GM12878 (cell line): Measurements from ENCODE around the gene RAF1. TPM values are rescaled to one million over a fixed set of nuclear protein-coding genes. Genes with fewer than 3 reads are reported as not detected.

Source experiments
- ATAC-seq: fragments of 200-7000 bp; cut with Tn5 transposase; 3 replicates; pipeline ENCODE4 v1.9.1; 2020; ENCODE audit warnings: mild to moderate bottlenecking, moderate library complexity
- BruUV-seq: library from RNA; stranded (reverse); fragments of 400-500 nt; replicated peaks from 2 replicates; lab custom pipeline; 2021; lab: Mats Ljungman, UMichigan
- CTCF ChIA-PET: fragments of 300-600 bp; sonication (Branson Sonifier 250); formaldehyde crosslinking; extraction: SDS; loops from one replicate; lab custom pipeline; 2021; ENCODE audit warnings: inconsistent platforms; lab: Yijun Ruan, JAX
- POLR2A ChIA-PET: fragments of 350-600 bp; formaldehyde crosslinking; extraction: SDS; loops from one replicate; lab custom pipeline; 2021; ENCODE audit warnings: inconsistent platforms; lab: Charles Lee
- RAD21 ChIA-PET: fragments of 300-600 bp; sonication (Branson Sonifier 250); formaldehyde crosslinking; loops from one replicate; lab custom pipeline; 2023; ENCODE audit warnings: antibody characterized with exemption; ENCODE audit not compliant: unreplicated experiment; lab: Charles Lee
- SMC1A ChIA-PET: fragments of 300-600 bp; sonication (Branson Sonifier 250); formaldehyde crosslinking; loops from one replicate; lab custom pipeline; 2023; ENCODE audit not compliant: unreplicated experiment, uncharacterized antibody; lab: Charles Lee
- DNase-seq: peaks from one replicate; pipeline ENCODE4 v3.0.0-alpha.2; 2011; ENCODE audit warnings: low read depth, low spot score
- FAIRE-seq: peaks from 3 replicates; lab custom pipeline; 2011; peaks lifted over from hg19 to GRCh38; lab: Jason Lieb, UNC
- H2AFZ ChIP-seq: 2 replicates; pipeline ENCODE4 v1.6.0; 2011; ENCODE audit warnings: low read depth, low read length, control low read depth; ENCODE audit not compliant: control insufficient read depth
- H3K27ac ChIP-seq: 2 replicates; pipeline ENCODE4 v1.5.1; 2011; ENCODE audit warnings: control low read depth; ENCODE audit not compliant: control insufficient read depth, insufficient read depth
- H3K27me3 ChIP-seq, 2 experiments: replicated peaks in 1 of 2; 2 replicates each; pipeline versions ENCODE4 v1.6.0 to v1.6.1; 2011; ENCODE audit warnings: low read length in 1 of 2; ENCODE audit not compliant: control insufficient read depth in 2 of 2, insufficient read depth in 2 of 2
- H3K36me3 ChIP-seq, 2 experiments: 2 replicates each; pipeline ENCODE4 v1.5.1; 2011; ENCODE audit warnings: low read length in 1 of 2; ENCODE audit not compliant: control insufficient read depth in 2 of 2, insufficient read depth in 2 of 2
- H3K4me1 ChIP-seq: 2 replicates; pipeline ENCODE4 v1.6.1; 2011; ENCODE audit warnings: mild to moderate bottlenecking, low read length, moderate library complexity, mixed read lengths; ENCODE audit not compliant: control insufficient read depth, insufficient read depth
- H3K4me2 ChIP-seq: 2 replicates; pipeline ENCODE4 v1.6.0; 2011; ENCODE audit warnings: control low read depth; ENCODE audit not compliant: control insufficient read depth, insufficient read depth
- H3K4me3 ChIP-seq: fragments of 200-600 bp; sonication (generic); 2 replicates; pipeline ENCODE4 v1.5.1; 2016
- H3K79me2 ChIP-seq: 2 replicates; pipeline ENCODE4 v1.6.0; 2011; ENCODE audit warnings: low read length; ENCODE audit not compliant: control insufficient read depth, insufficient read depth
- H3K9ac ChIP-seq: 2 replicates; pipeline ENCODE4 v1.8.0; 2011; ENCODE audit warnings: low read length, control low read depth, mixed read lengths; ENCODE audit not compliant: control insufficient read depth, insufficient read depth
- H3K9me3 ChIP-seq: replicated peaks from 3 replicates; pipeline ENCODE4 v1.5.1; 2011; ENCODE audit warnings: mild to moderate bottlenecking, low read length; ENCODE audit not compliant: control insufficient read depth, insufficient read depth
- H4K20me1 ChIP-seq: 2 replicates; pipeline ENCODE4 v1.6.0; 2011; ENCODE audit not compliant: control insufficient read depth, insufficient read depth
- CREB1 ChIP-seq: IDR thresholded peaks from 2 replicates; pipeline ENCODE4 v1.6.1; 2012; ENCODE audit warnings: low read depth, mild to moderate bottlenecking, inconsistent platforms
- POLR2A ChIP-seq: IDR thresholded peaks from 2 replicates; pipeline ENCODE4 v1.6.1; 2011; ENCODE audit warnings: low read depth, mild to moderate bottlenecking, low read length
- POLR2AphosphoS5 ChIP-seq: IDR thresholded peaks from 2 replicates; pipeline ENCODE4 v1.6.1; 2011; ENCODE audit warnings: mild to moderate bottlenecking, low read length, inconsistent platforms
- STAT3 ChIP-seq: IDR thresholded peaks from 2 replicates; pipeline ENCODE4 v1.6.1; 2011; ENCODE audit warnings: low read depth, low read length, improper control_type of control experiment
- SUPT20H ChIP-seq: IDR thresholded peaks from 2 replicates; pipeline ENCODE4 v1.6.1; 2011; ENCODE audit warnings: low read depth, mild to moderate bottlenecking, low read length, moderate library complexity, borderline replicate concordance; ENCODE audit not compliant: control insufficient read depth
- WGBS: methylation state at CpG from one replicate; pipeline ENCODE4 v1.1.6; 2016; ENCODE audit warnings: low lambda C conversion rate; ENCODE audit not compliant: insufficient replicate concordance, insufficient coverage; ENCODE audit errors: missing lambda C conversion rate; 5-methylcytosine and 5-hydroxymethylcytosine counted together
- in situ Hi-C: fragments of 300-500 bp; cut with MboI; formaldehyde crosslinking; loops from 9 replicates; pipeline ENCODE4 v1.14.3; 2018; ENCODE audit warnings: mixed read lengths
- intact Hi-C: fragments of 100-400 bp; cut with micrococcal nuclease; formaldehyde crosslinking; loops from one replicate; pipeline ENCODE4 v1.14.2; 2022; ENCODE audit not compliant: unreplicated experiment
- polyA plus RNA-seq, 11 experiments: library from polyadenylated mRNA; depleted of rRNA in 4 of 11; unstranded in 6 of 11; stranded (reverse) in 5 of 11; fragments of >200 nt; fragmentation: Nextera tagmentation in 4 of 11; fragmentation: Illumina TruSeq in 1 of 11; extraction: Ambion mirVana in 4 of 11; extraction: Trizol in 1 of 11; gene quantifications; 1 replicate in 1 of 11; 2 replicates in 10 of 11; pipeline versions ENCODE4 v1.2.1 to v1.2.3, GENCODE V29; 2011 to 2016; ENCODE audit warnings: inconsistent platforms in 2 of 11, missing spikeins in 2 of 11, low read depth in 1 of 11
- total RNA-seq, 4 experiments: library from RNA; depleted of rRNA in 3 of 4; stranded (reverse); fragments of >200 nt in 3 of 4; fragmentation: Illumina TruSeq in 1 of 4; extraction: Trizol in 1 of 4; gene quantifications; 2 replicates each; pipeline versions ENCODE4 v1.2.1 to v1.2.3, GENCODE V29; 2013 to 2021
- TF ChIP-seq, protein P1 (sequence below): fragments of 450-650 bp; conservative IDR thresholded peaks from 2 replicates; pipeline ENCODE4 v1.6.1; 2017; ENCODE audit warnings: mild to moderate bottlenecking, moderate library complexity

Gene RAF1
- total and polyA plus RNA-seq, 10 of the 15 experiments (the other 5 are each of a cell fraction or from before 2014, with no cell fraction given) = 20.4 to 151 (median 77.8) TPM

DNA sequence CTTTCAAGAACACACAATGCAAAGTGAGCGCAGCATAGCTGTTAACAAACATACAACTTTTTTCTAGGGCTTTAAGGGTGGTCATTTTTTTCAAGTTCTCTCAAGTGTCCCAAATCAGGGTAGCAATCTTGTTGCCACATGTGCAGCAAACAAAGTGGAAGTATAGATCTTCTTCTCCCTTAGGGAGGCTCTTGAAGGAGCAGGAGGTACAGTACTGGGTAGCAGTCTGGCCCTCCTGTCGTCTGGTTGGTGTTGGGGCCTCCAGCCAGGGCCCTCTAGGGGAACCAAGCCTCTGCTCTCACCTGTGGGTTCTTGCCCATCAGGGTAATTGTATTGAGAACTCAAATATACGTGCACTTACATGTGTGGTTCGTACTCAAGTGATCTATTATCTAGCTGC lies 81.2 kb downstream of the RAF1 start:
- no peaks in the 10 kb centered on the region for H3K79me2 ChIP-seq
- 83% methylated on average over 4 of the region's 4 CpGs for WGBS
- BruUV-seq = TSS peak; percentile 31
- ChIA-PET CTCF (interaction anchor here (1.0 to 2.2 kb wide), 6 partner anchors 8 to 137 kb away, joined by 3 to 6 read pairs (median 4); partner anchors contain the start of gene RAF1), RAD21 (interaction anchor here (1.0 kb wide), 1 partner anchor 99 kb away, joined by 3 read pairs; the partner anchor contains the start of gene TSEN2), POLR2A (interaction anchor here (0.8 kb wide), 1 partner anchor 307 kb away, joined by 6 read pairs; no protein-coding TSS in a partner anchor), SMC1A (interaction anchor here (0.8 to 1.3 kb wide), 4 partner anchors 9 to 99 kb away, joined by 3 to 6 read pairs (median 4); partner anchors contain the start of gene TSEN2)
- FAIRE-seq = no peak
- no peak overlapping the region for H2AFZ ChIP-seq
- H3K27me3 ChIP-seq = no peaks in the 10 kb centered on the region
- TF ChIP-seq POLR2A (peak; percentile 31; the same call in 1 of the 2 replicates), SUPT20H (no peak)
- intact Hi-C loops (no loop called here), in situ Hi-C loops (no loop called here)
- H4K20me1 ChIP-seq = no peaks in the 10 kb centered on the region
- peaks cover 6% of the 10 kb centered on the region; the same call in 1 of the 2 replicates for H3K4me1 ChIP-seq
- no peaks in the 10 kb centered on the region for H3K9me3 ChIP-seq
- H3K27ac ChIP-seq = no peak overlapping the region
- no peak for ATAC-seq
- DNase-seq = no peak
- no peak overlapping the region for H3K4me3 ChIP-seq
- no peak overlapping the region for H3K9ac ChIP-seq
- H3K4me2 ChIP-seq = no peak overlapping the region
- H3K36me3 ChIP-seq = peaks cover 33 to 64% of the 10 kb centered on the region in 2 experiments

GRCh38 chr3:12579905-12580304 lies 84.0 kb downstream of the RAF1 start:
- ChIA-PET POLR2A (no interaction called here), SMC1A (interaction anchor here (0.6 kb wide), 1 partner anchor 252 kb away, joined by 3 read pairs; no protein-coding TSS in a partner anchor), RAD21 (no interaction called here), CTCF (interaction anchor here (0.6 kb wide), 1 partner anchor 50 kb away, joined by 3 read pairs; no protein-coding TSS in a partner anchor)
- Histone ChIP-seq H2AFZ (no peak overlapping the region), H3K4me2 (no peak overlapping the region), H3K4me1 (no peaks in the 10 kb centered on the region), H3K36me3 (peaks cover 28 to 67% of the 10 kb centered on the region in 2 experiments), H3K79me2 (no peaks in the 10 kb centered on the region), H3K9me3 (no peaks in the 10 kb centered on the region; the same call in 2 of the 3 replicates), H3K27ac (no peak overlapping the region), H4K20me1 (no peaks in the 10 kb centered on the region), H3K9ac (no peak overlapping the region), H3K27me3 (no peaks in the 10 kb centered on the region), H3K4me3 (no peak overlapping the region)
- DNase-seq (no peak), ATAC-seq (no peak), FAIRE-seq (no peak)
- TF ChIP-seq STAT3 = no peak
- TF ChIP-seq, protein P1, sequence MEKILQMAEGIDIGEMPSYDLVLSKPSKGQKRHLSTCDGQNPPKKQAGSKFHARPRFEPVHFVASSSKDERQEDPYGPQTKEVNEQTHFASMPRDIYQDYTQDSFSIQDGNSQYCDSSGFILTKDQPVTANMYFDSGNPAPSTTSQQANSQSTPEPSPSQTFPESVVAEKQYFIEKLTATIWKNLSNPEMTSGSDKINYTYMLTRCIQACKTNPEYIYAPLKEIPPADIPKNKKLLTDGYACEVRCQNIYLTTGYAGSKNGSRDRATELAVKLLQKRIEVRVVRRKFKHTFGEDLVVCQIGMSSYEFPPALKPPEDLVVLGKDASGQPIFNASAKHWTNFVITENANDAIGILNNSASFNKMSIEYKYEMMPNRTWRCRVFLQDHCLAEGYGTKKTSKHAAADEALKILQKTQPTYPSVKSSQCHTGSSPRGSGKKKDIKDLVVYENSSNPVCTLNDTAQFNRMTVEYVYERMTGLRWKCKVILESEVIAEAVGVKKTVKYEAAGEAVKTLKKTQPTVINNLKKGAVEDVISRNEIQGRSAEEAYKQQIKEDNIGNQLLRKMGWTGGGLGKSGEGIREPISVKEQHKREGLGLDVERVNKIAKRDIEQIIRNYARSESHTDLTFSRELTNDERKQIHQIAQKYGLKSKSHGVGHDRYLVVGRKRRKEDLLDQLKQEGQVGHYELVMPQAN = no peak
- TF ChIP-seq CREB1 = no peak
- TF ChIP-seq POLR2AphosphoS5 = 0 out of 2 replicates have a peak, but pooled peaks have one; percentile 27
- in situ Hi-C loops = no loop called here
- 77% methylated on average over 3 of the region's 3 CpGs for WGBS
- BruUV-seq = no TSS peak
- intact Hi-C loops = no loop called here
